HEK293 (cell line): ENCODE data around the gene C2.
A peak's percentile ranks its signal among the peaks of the same experiment; 100 is the strongest.

ENCODE experiments used
- CTCF ChIP-seq: fragments of 450-650 bp; formaldehyde crosslinking; IDR thresholded peaks from 2 replicates; pipeline ENCODE4 v1.5.1; 2016; ENCODE audit warnings: missing biosample characterization, missing genetic modification characterization
- KLF16 ChIP-seq: fragments of 450-650 bp; formaldehyde crosslinking; IDR thresholded peaks from 2 replicates; pipeline ENCODE4 v1.5.1; 2017; ENCODE audit warnings: missing biosample characterization, missing genetic modification characterization
- WT1 ChIP-seq: fragments of 450-650 bp; formaldehyde crosslinking; IDR thresholded peaks from 2 replicates; pipeline ENCODE4 v1.5.1; 2016; ENCODE audit warnings: missing biosample characterization, missing genetic modification characterization
- ZNF274 ChIP-seq, 2 experiments: fragments of 200-500 bp in 1 of 2; fragments of 450-650 bp in 1 of 2; sonication (Bioruptor generic) in 1 of 2; formaldehyde crosslinking in 1 of 2; IDR thresholded peaks; 2 replicates each; pipeline versions ENCODE4 v1.5.1 to v1.6.1; 2014 to 2016; ENCODE audit warnings: borderline replicate concordance in 1 of 2, inconsistent platforms in 1 of 2, low read length in 1 of 2, missing biosample characterization in 1 of 2, missing genetic modification characterization in 1 of 2
- ZNF558 ChIP-seq: fragments of 450-650 bp; formaldehyde crosslinking; IDR thresholded peaks from 2 replicates; pipeline ENCODE4 v1.5.1; 2016; ENCODE audit warnings: missing biosample characterization, missing genetic modification characterization
- ZNF561 ChIP-seq: fragments of 450-650 bp; IDR thresholded peaks from 2 replicates; pipeline ENCODE4 v1.5.1; 2018; ENCODE audit warnings: missing biosample characterization, missing genetic modification characterization, borderline replicate concordance
- ZNF747 ChIP-seq: fragments of 450-650 bp; formaldehyde crosslinking; IDR thresholded peaks from 2 replicates; pipeline ENCODE4 v1.5.1; 2016; ENCODE audit warnings: missing biosample characterization, missing genetic modification characterization
- TF ChIP-seq, protein P1 (sequence below): fragments of 450-650 bp; formaldehyde crosslinking; IDR thresholded peaks from 2 replicates; pipeline ENCODE4 v1.5.1; 2016; ENCODE audit warnings: missing biosample characterization, missing genetic modification characterization

GRCh38 chr6:31971993-31972708 lies 44.6 kb downstream of the C2 start, which contains the start of gene DXO:
- TF ChIP-seq ZNF747 (tag by site-specific recombination) (no peak), CTCF (tag by site-specific recombination) (no peak), ZNF558 (no peak), WT1 (tag by site-specific recombination) (peak; percentile 81), ZNF561 (tag by site-specific recombination) (peak; percentile 95), ZNF274 (IDR thresholded peaks at IDR 0.05; ENCODE audit: low read length) (no peak), ZNF274 (tag by site-specific recombination; IDR thresholded peaks at IDR 0.05; ENCODE audit: borderline replicate concordance) (no peak), KLF16 (tag by site-specific recombination) (peak; percentile 90)
- TF ChIP-seq, protein P1, sequence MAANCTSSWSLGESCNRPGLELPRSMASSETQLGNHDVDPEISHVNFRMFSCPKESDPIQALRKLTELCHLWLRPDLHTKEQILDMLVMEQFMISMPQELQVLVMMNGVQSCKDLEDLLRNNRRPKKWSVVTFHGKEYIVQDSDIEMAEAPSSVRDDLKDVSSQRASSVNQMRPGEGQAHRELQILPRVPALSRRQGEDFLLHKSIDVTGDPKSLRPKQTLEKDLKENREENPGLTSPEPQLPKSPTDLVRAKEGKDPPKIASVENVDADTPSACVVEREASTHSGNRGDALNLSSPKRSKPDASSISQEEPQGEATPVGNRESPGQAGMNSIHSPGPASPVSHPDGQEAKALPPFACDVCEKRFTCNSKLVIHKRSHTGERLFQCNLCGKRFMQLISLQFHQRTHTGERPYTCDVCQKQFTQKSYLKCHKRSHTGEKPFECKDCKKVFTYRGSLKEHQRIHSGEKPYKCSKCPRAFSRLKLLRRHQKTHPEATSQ (tag by site-specific recombination): no peak
